ENCODE results near the gene NDUFS6.

Gene NDUFS6

DNA sequence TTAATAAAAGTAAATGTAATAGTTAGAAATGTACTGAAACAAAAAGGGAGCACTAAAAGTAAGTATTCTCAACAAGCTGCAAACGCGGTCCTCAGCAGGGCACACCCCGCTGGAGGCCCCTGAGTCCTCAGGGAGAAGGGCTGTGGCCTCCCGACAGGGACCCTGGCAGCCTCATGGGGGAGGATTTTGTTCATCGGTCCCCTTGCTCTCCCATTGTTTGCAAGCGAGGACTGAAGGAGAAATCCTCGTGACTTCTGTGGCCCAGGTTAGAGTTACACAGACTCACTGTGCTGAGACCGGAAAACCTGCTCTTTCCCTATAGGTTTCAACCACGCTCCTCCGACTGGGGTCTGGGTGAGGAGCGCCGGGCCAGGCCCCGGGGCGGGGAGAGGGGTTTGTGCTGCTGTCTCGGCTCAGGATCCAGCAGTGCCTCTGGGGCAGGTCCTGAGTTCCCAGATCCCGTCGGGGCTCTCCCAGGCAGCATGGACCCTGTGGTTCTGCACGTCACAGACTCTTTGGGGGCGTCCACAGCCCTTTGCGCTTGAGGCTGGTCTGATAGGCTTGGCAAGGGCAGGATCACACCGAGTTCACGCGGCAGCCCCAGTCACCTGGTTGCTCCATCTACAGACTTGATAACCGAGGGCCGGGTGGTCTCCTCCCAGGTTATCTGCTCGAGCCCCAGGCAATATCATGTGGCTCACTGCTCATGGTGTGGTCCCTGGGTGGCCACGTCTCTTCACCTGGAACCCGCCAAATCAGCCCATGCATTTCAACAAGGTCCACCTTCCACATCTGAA lies 40.4 kb upstream of the NDUFS6 start:
- H3K9me3 ChIP-seq (ENCODE audit: severe bottlenecking): peaks cover 18% of the 10 kb centered on the region
- no peaks in the 10 kb centered on the region for H3K36me3 ChIP-seq
- no peak overlapping the region for H3K27ac ChIP-seq
- peaks cover 96% of the 10 kb centered on the region for H3K27me3 ChIP-seq (ENCODE audit: insufficient read depth, low read depth, severe bottlenecking)
- TF ChIP-seq, protein P1, sequence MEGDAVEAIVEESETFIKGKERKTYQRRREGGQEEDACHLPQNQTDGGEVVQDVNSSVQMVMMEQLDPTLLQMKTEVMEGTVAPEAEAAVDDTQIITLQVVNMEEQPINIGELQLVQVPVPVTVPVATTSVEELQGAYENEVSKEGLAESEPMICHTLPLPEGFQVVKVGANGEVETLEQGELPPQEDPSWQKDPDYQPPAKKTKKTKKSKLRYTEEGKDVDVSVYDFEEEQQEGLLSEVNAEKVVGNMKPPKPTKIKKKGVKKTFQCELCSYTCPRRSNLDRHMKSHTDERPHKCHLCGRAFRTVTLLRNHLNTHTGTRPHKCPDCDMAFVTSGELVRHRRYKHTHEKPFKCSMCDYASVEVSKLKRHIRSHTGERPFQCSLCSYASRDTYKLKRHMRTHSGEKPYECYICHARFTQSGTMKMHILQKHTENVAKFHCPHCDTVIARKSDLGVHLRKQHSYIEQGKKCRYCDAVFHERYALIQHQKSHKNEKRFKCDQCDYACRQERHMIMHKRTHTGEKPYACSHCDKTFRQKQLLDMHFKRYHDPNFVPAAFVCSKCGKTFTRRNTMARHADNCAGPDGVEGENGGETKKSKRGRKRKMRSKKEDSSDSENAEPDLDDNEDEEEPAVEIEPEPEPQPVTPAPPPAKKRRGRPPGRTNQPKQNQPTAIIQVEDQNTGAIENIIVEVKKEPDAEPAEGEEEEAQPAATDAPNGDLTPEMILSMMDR (IDR thresholded peaks at IDR 0.05; ENCODE audit: low read depth, low read length): no peak
- peak; percentile 3 for DNase-seq
- H3K4me3 ChIP-seq (ENCODE audit: low read depth, low read length): no peak overlapping the region

DNA sequence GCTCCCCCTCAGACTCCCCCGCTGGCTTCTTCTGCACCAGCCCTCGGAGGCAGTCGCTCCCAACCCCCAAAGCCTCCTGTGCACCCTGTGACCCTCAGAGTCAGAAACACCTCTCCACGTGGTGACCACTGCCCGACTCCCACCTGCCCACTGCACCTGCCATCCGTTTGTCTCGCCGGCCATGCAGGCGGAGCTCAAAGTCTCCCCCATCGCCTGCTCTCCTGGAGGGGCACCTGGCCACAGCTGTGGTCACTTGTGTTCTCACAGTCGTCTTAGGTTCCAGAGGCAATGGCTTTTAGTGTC lies 39.8 kb upstream of the NDUFS6 start:
- H3K36me3 ChIP-seq: no peaks in the 10 kb centered on the region
- H3K27ac ChIP-seq: no peak overlapping the region
- TF ChIP-seq, protein P1 (IDR thresholded peaks at IDR 0.05; ENCODE audit: low read depth, low read length): no peak
- H3K27me3 ChIP-seq (ENCODE audit: insufficient read depth, low read depth, severe bottlenecking): peaks cover 96% of the 10 kb centered on the region
- no peak overlapping the region for H3K4me3 ChIP-seq (ENCODE audit: low read depth, low read length)
- DNase-seq: no peak
- peaks cover 18% of the 10 kb centered on the region for H3K9me3 ChIP-seq (ENCODE audit: severe bottlenecking)

DNA sequence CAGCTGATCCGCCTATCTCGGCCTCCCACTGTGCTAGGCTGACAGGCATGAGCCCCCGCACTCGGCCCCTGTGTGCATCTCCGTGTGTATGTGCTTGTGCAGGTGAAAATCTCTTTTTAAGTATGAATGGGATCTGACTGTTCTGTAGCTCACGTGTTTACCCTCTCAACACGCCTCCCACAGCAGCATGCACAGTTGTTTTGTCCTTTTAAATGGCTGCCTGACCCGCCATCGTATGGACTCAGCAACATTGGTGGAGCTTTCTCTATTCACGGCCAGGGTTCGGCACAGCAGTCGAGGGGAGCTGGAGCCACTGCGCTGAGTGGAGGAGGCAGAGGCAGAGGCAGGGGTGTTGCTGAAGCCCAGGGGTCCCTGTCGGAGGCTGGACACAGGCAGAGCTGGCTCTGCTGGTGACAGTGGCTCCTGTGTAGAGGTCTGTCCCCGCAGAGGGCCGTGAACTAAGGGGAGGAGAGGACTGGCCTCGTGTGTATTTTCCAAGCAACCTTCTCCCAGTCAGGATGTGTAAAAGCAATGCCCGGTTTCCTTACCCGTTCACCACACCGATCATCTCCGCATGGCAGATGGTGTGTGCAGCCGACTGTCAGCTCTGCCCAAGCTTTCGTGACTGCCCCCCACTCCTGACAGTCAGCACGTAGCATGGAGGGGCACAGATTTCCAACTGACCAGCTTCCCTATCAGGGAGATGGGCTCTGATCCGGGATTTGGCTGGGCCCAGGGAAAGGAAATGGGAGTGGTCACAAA lies 38.9 kb upstream of the NDUFS6 start:
- H3K9me3 ChIP-seq (ENCODE audit: severe bottlenecking): peaks cover 18% of the 10 kb centered on the region
- TF ChIP-seq, protein P1 (IDR thresholded peaks at IDR 0.05; ENCODE audit: low read depth, low read length): no peak
- H3K27me3 ChIP-seq (ENCODE audit: insufficient read depth, low read depth, severe bottlenecking): peaks cover 98% of the 10 kb centered on the region
- no peak overlapping the region for H3K4me3 ChIP-seq (ENCODE audit: low read depth, low read length)
- no peaks in the 10 kb centered on the region for H3K36me3 ChIP-seq
- H3K27ac ChIP-seq: no peak overlapping the region
- peak; percentile 8 for DNase-seq

DNA sequence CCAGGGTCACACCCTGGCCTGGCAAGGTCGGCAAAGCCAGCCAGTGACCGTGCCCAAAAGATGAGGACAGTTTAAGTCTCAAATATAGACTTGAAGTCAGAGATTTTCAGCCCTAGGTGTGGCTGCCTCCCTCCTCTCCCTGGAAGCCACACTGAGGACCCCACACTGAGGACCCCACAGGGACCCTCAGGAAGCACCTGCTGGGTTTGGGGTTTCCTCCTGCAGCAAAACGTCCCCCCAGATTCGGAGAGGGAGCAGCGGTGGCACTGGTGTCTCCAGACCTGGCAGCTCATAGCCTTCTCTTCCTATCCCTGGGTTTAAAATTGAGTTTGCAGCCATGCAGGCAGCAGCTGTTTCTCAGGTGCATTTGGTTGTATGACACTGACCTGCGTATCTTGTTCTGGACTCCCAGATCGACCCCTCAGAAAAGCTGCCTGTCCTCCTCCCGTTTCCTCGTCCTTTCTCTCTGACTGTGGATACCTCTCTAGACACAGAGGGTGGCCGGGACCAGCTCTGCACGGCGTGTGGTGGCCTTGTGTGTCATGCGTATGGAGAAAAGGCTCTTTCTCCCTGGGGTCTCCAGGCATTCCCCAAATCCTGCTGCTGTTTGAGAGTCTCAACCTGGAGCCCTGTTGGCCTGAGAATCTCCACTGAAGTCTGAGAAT lies 38.2 kb upstream of the NDUFS6 start:
- Histone ChIP-seq H3K36me3 (no peaks in the 10 kb centered on the region), H3K4me3 (ENCODE audit: low read depth, low read length) (no peak overlapping the region), H3K27me3 (ENCODE audit: insufficient read depth, low read depth, severe bottlenecking) (peaks cover 98% of the 10 kb centered on the region), H3K9me3 (ENCODE audit: severe bottlenecking) (peaks cover 17% of the 10 kb centered on the region), H3K27ac (no peak overlapping the region)
- peak; percentile 5 for DNase-seq
- TF ChIP-seq, protein P1 (IDR thresholded peaks at IDR 0.05; ENCODE audit: low read depth, low read length): no peak

DNA sequence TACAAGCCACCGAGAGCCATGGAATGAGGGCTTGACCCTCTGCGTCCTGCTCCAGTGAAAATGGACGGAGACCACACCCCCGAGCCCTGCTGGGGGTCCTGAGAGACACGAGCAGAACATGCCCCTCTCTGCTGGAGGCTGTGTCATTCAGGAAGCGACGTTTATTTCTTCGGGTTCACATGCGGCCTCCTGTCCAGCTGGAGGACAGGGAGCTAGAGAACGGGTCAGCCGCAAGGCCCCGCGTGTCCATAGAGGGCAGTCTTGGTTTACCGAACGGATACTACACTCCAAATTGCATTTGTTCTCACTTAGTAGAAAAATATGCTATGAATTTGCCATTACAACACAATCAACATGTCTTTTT lies 37.7 kb upstream of the NDUFS6 start:
- H3K27me3 ChIP-seq (ENCODE audit: insufficient read depth, low read depth, severe bottlenecking): peaks cover 96% of the 10 kb centered on the region
- DNase-seq: peak; percentile 71

More for the DNA sequence above, 37.7 kb upstream of the NDUFS6 start:
- Histone ChIP-seq H3K27ac (no peak overlapping the region), H3K9me3 (ENCODE audit: severe bottlenecking) (peaks cover 12% of the 10 kb centered on the region), H3K36me3 (no peaks in the 10 kb centered on the region), H3K4me3 (ENCODE audit: low read depth, low read length) (no peak overlapping the region)
- TF ChIP-seq, protein P1 (IDR thresholded peaks at IDR 0.05; ENCODE audit: low read depth, low read length): peak; percentile 91

Measured in WERI-Rb-1 (cell line).